Stimulated activated CD8-positive, alpha-beta memory T cell treated with anti-CD3 and anti-CD28 coated beads, Interleukin-2, amount 100 ng/mL, for 48 hours (primary cell): ENCODE results near the gene PAOX.
"Not testable (repeated sequence)": the region's sequence is repeated elsewhere in the genome, so short reads cannot be mapped to it uniquely, and the experiment has no call there.

Source experiments
- DNase-seq, 2 donors: peaks; one replicate each; pipeline ENCODE4 v3.0.0-alpha.2; 2020; ENCODE audit warnings: low read depth in 2 of 2

PAOX gene

DNA sequence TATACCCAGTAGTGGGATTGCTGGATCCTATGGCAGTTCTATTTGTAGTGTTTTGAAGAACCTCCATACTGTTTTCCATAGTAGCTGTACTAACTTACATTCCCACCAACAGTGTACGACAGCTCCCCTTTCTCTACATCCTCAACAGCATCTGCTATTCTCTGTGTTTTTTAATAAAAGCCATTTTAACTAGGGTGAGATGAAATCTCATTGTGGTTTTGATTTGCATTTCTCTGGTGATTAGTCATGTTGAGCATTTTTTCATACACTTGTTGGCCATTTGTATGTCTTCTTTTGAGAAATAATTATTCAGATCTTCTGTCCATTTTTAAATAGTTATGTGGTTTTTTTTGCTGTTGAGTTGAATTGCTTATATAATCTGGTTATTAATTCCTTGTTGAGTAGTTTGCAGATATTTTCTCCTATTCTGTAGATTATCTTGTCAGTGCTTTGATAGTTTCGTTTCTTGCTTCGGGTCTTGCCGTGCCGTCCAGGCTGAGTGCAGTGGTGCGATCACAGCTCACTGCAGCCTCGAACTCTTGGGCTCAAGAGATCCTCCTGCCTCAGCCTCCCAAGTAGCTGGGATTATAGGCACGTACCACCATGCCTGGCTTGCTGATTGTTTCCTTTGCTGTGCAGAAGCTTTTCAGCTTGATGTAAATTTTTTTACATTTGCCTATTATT, 26.9 kb downstream of the PAOX start:
- no peak for DNase-seq

DNA sequence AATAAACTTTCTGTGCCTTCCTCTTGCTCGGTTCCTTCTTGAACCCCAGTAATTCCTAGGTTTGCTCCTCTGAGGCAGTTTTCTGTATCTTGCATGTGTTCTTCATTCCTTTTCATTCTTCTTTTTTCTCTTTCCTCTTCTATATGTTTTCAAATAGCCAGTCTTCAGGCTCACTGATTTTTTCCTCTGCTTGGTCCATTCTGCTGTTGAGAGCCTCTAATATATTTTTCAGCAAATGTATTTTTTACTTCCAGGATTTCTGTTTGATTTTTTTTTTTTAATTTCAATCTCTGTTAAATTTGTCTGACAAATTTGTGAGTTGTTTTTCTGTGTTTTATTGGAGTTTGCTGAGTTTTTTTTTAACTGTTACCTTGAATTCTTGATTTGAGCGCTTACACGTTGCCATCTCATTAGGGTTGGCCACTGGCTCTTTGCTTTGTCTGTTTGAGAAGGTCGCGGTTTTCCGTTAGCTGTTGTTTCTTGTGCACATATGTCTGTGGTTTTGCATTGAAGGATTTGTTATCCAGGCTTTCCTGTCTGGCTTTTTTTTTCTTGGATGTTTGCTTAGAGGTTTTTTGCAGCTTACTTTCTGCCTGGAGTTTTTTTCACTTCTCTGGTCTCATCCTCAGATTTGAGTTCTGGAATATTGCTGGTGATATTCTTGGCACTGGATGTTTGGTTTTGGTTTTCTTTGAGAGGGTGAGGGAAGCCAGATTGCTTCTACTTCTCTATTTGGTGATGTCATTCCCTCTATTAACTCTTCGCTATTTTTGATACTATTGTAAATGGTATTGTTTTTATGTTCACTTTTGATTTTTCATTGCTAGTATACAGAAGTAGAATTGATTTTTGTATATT, 32.7 kb downstream of the PAOX start:
- no peak for DNase-seq

DNA sequence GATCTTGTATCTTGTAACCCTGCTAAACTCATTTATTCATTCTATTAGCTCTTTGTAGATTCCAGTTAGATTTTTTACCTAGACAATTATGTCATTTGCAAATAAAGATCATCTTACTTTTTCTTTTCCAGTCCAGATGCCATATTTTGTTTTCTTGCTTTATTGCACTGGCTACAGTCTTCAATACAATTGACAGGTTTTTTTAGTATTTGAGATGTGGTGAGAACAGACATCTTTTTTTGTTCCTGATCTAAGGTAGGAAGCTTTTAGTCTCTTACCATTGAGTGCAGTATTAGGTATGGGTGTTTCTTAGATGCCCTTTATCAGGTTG, 33.3 kb downstream of the PAOX start:
- DNase-seq: no peak

DNA sequence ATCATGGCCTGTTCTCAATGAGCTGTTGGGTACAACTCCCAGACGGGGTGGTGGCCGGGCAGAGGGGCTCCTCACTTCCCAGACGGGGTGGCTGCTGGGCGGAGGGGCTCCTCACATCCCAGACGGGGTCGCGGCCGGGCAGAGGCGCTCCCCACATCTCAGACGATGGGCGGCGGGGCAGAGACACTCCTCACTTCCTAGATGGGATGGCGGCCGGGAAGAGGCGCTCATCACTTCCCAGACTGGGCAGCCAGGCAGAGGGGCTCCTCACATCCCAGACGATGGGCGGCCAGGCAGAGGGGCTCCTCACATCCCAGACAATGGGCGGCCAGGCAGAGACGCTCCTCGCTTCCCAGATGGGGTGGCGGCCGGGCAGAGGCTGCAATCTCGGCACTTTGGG, 35.3 kb downstream of the PAOX start:
- DNase-seq: not testable (repeated sequence)

DNA sequence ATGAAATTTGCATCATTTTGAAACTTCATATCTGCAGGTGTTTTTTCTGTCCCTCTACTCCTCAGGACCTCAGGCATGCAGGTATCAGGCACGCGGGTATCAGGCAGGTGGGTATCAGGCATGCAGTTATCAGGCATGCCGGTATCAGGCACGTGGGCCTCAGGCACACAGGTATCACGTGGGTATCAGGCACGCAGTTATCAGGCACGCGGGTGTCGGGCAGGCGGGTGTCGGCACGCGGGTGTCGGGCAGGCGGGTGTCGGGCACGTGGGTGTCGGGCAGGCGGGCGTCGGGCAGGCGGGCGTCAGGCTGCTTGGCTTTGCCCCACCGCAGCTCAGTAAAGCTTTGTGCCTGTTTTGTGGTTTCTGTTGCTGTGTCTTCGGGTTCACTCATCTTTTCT, 36.7 kb downstream of the PAOX start:
- DNase-seq: no peak

DNA sequence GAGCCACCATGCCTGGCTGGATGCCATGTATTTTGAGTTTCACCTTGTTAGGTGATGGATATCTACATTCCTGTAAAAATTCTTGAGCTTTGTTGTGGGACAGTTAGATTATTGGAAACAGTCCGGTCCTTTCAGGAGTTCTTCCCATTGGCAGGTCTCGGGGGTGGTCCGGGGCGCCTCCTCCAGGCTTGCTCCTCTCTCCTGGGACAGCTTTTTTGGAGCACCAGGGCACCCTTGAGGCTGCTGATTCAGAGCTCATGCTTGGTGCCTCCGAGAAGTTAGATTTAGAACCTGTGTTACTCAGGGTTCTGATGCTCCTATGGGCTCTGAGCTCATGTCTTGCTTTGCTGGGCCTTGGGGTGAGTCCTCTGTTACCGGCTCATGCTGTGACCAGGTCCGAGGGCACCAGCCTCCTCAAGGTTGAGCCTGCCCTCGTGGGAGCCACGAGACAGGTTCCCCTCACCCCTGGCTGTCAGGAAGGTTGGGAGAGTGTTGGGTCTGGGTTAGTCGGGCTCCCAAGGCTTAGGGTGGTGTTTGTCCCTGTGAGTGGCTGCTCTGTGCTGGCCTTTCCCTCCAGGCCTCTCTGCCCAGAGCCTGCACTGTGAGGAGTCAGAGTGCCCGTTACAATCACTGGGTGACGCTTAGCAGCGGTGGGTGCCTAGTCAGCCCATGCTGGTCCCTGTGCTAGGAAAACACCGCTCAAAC, 39.4 kb downstream of the PAOX start:
- DNase-seq: no peak

DNA sequence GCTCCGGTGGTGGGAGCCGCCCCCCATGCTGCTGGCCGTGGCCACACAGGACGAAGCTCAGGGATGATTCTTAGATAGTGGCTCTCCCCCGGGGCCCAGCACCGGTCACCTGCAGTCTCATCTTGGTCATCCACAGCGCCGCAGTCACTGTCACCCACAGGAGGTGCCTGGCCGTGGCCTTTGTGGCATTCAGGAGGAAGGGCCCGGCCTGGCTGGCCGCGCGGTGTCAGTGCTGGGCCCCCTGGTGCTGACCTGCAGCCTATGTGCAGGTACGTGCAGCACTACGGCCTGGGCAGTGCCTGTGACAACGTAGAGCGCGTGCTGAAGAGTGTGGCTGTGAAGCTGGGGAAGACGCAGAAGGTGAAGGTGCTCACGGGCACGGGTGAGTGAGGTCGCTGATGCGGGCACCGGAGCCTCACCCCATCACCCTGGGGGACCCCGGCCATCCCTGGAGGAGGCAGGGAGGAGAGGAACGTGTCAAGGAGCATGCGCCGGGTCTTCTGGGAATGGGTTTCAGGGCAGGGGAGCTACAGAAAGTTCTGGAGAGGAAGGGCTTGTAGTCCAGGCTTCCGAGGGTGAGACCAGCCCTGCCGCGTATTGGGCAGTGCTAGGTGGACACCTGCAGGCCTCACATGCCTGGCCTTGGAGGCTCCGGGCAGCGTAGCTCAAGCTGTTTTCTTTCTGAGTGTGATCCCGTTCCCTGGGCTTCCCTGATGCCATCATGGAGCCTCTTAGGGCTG, 40.3 kb downstream of the PAOX start:
- DNase-seq: no peak

DNA sequence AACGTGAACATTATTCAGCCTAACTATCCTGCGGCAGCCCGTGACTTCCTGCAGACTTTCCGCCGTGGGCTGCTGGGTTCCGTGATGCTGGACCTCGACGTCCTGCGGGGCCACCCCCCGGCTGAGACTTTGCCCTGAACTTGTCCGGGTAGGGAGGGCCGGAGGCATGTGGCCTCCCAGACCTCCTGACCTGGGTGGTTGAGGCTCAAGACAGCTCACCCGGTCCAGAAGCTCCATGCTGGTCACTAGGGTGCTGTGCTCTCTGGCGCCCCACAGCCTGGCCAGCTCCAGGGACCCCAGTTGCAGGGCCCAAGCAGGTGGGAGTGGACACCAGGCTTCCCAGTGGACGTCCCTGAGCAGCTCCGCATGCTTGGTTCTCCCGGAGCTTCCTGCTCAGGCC, 41.0 kb downstream of the PAOX start:
- DNase-seq: no peak

DNA sequence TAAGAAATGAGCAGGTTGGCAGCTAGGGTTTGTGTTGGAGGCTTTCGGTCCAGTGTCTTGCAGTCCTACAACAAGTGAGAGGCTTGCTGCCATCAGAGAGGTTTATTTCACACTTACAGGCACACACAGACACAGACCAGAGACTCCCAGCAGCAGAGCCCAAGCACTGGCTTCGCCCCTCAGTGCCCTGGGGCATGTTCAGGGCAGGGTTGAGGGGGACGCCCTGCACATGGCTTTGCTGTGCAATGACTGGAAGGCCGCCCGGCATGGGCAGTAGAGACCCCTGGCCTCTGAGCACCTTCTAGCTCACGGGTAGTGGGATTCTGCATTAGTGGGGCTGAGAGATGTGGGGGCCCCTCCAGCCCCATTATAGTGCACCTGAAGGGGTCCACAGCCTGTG, 41.5 kb downstream of the PAOX start:
- no peak for DNase-seq

DNA sequence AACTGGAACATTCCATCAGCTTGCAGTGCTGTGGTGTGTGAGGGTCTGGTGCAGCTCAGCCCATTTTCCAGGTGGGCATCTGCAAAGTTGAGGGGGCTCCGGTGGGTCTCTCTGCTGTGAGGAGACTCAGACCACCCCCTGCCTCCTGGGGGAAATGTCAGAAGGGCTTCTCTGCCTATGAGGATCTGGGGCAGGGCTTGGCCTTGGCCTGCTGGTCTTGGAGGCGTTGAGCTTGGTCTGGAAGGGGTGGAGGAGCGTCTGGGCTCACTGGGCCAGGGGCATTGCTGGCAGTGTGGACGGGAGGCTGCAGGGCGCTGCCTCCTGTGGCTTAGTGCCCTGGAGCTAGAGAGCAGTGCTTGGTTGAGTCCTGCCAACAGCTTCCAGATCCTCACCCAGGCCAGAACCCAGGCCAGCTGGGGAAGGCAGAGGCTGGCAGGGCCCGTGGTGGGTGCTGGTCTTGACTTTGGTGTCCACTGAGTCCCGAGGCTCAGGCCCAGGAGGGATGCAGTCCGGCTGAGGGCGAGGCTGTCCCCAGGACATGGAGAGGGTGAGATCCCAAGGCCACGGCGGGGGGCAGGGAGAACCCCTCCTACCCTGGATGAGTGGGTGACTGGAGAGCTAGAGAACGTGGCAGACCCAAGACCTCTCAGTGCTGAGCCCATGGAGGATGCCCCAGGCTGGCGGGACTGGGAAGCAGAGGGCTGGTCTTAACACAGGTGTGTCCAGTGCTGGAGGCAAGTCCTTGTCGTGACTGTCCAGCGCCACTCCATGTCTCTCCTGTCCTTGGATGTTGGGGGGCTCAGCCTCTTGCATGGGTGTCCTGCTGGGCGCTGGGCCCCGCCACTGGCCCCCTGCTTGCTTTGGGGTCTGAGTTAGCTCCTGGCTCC, 42.5 kb downstream of the PAOX start:
- no peak for DNase-seq

DNA sequence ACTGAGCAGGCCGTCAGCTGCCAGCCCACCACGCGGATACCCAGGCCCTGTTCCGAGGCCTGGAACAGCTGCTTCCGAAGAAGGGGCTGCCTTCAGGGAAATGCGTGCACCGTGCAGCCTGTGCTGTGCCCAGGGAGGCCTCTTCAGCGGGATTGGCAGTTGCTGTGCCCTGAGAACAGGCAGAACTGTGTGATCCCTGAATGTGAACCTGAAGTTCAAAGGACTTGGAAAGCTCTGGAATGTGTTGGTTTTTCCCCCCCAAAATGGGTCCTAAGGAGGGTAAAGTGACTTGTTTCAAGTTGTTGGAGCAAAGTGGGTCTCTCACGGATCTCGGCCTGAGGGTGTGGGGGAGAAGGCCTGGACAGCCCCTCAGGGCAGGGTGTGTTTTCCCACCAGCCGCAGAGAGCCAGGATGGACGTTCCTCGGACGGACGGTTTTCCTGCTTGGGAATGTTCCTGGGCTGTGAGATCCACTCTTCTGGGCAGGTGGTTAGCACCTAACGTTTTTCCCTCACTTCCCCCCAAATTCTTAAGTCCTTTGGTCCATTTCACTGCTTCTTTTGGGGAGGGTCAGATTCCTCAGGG, 43.3 kb downstream of the PAOX start:
- DNase-seq: no peak

DNA sequence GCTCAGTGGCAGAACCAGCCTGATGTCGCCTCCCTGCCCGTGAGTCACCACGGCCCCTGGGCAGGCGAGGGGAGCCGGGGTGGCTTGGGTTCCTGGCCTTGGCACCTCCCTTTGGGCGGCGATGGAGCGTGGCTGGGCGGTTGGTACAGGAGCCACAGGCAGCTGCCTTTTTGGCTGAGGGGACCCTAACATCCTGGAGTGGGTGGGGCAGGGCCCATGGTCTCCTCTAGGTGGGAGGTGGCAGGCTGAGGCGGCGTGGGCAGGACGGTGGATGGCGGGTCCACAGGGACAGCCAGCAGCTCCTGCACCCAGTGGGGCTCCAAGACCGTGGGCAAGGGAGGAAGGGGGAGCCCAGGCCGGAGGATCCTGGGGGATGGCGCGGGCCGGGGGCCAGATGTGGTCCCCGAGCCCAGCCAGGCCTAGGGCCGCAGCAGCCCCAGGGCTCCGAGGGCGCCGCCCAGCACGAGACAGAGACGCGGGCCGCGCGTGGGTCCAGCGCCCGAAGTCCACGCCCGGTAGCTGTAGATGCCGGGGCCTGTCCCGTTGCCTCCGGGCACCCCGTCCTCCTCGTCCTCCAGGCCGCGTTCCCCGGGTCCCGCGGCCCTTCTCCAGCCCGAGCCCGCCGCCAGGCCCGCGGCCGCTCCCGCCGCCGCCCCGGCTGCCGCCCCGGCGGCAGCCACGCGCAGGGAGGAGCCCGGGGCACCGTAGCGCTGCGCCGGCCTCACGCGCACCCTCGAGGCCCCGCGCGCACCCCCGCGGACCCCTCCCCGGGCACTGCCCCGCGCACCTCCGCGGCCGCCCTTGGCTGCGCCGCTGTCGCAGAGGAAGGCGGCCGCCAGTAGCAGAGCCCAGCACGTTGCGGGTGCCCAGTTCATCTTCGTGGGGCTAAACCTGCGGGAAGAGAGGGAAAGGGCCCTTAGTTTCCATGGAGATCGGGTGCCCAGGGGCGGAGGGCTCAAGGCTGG, 44.0 kb downstream of the PAOX start:
- no peak for DNase-seq

DNA sequence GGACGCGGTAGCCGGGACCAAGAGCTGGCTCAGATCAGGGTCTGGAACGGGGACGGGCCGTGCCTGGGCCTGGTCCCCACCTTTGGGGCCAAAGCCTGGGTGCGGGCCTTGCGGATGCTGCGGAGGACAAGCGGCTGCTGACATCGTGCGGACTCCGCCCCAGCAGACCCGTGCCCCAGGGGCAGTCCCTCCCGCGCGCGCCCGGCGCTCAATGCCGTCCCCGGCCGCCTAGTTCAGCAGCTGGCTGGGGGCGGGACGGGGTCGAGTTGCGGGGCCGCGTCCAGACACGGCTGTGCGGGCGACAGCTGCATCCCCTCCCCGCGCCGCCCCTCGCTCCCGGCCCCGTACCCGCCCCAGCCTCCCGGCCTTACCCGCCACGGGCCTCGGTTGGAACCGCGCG, 45.0 kb downstream of the PAOX start:
- DNase-seq: not testable (repeated sequence)

DNA sequence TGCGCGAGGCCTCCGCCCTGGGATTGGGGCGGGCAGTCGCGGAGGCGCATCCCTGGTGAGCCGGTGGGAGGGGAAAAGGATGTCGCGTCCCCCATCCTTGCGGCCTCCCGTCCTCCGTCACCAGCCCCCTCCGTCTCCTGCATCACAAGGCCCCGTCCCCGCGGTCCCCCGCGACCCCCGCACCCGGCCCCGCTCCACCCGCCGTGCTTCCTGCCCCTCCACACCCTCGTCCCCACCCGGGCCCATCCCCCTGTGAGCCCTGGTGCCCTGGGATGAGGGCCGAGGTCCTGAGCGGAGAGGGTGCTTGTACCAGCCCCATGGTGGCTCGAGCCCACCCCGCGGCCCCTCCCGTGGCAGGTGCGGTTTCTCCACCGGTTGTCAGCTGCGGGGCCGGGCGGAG, 45.5 kb downstream of the PAOX start, which contains the start of gene SPRN:
SPRN (minus strand) TSS at position 25 of the 400 bp plus-strand sequence. CDS start 944 bp downstream, outside the sequence.
- not testable (repeated sequence) for DNase-seq

DNA sequence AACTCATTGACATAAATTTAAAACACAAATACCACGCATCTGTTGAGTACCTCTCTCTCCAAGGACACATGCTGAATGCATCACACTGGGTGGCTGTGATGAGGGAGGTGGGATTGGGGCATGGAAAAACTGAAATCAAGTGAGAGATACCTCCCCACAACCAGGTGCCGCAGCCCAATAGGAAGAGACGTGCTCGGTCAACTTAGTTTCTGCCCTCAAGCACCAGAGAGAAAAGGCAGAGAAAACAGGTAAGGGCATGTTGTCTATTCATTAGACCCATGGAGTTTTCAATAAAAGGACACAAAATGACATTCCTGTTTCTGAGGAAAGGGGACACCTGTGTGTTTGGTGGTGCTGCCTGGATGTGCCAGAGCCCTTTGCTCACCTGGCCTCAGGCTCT, 50.5 kb downstream of the PAOX start:
- DNase-seq: not testable (repeated sequence)

DNA sequence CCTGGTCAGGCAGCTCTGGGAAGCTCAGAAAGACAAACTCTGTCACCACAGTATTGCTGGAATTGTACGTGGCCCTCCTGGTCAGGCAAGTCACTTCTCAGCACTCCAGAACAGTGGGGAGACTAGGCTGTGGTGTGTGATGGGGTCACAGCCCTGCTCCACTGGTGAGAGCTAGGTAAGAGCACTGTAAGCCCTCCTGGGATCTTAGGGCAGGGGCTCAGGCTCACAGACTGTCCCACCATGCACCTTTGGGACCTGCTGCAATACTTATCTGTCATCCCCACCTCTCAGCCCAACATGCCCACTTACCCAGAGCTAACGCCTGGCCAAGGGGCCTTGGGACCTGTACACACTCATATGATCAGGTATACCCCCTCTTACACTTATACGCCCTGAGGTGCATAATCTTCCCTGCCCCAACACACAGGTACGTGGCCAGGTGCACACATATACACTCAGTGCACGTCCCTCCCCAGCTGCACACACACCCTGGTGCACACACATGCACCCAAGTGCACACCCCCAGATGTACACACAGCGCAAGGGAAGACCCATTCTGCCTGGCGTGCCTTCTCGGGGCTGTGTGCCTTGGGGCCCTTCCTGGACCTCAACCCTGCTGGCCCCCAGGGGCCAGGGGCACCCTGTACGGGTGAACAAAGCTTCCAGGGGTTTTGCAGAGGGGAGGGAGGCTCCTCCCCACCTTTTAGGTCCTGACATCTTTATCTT, 53.0 kb downstream of the PAOX start:
- DNase-seq: not testable (repeated sequence)

DNA sequence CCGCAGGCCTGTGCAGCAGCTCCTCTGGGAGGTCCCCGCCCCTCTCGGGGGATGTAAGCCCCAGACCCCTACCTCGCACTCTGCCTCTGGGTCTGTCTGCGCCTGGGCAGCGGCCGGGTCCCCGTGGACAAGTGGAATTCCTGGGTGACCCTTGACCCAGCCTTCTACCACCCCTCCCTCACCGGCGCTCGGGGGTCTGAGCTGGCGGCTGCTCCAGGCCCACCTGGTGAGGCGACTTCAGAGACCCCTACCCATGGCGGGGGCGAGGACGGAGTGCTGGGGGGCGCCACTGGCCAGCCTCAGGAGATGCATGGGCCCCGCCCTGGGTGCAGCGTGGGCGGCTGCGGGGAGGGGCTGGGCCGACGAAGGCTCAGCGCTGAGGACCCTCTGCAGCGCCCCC, 53.7 kb downstream of the PAOX start:
- not testable (repeated sequence) for DNase-seq

DNA sequence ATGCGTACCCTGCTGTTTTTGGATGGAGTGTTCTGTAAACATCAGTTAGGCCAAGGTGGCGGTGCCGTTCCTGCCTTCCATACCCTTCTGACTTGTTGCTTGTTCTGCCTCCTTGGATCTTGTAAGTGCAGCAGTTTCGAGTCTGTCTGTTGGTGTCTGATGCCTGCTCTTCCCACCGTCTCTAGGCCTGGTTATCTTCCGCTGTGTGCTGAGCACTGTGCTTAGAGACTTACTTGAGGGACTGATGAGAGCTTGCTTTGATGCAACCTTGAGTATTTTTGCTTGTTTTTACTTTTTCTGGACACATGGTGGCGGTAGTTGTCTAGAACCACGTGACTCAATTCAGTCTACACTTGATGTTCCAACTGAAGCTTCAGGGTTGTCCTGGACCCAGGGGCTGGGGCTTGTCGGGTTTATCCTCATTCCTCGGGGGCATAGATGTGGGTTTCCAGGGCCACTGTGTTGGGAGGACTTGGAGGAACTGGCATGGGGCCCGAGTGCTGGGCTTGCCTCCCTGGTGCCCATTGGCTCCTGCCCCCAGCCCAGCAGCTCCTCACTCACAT, 59.7 kb downstream of the PAOX start:
- no peak for DNase-seq
